Glomerular endothelial cell (primary cell): ENCODE results near the gene ITK. TPM values are rescaled to one million over a fixed set of nuclear protein-coding genes. Genes with fewer than 3 reads are reported as not detected.
"Not testable (repeated sequence)": the region's sequence is repeated elsewhere in the genome, so short reads cannot be mapped to it uniquely, and the experiment has no call there.

Experiments used
- DNase-seq: peaks from one replicate; pipeline ENCODE4 v3.0.0-alpha.2; 2011; ENCODE audit warnings: low read depth, low spot score; ENCODE audit errors: extremely low read depth
- total RNA-seq: library from RNA; depleted of rRNA; stranded (reverse); fragments of >200 nt; gene quantifications from 2 replicates; pipeline ENCODE4 v1.2.3, GENCODE V29; 2015

ITK gene
- total RNA-seq, 1 donor from 2014 or later: not detected

DNA sequence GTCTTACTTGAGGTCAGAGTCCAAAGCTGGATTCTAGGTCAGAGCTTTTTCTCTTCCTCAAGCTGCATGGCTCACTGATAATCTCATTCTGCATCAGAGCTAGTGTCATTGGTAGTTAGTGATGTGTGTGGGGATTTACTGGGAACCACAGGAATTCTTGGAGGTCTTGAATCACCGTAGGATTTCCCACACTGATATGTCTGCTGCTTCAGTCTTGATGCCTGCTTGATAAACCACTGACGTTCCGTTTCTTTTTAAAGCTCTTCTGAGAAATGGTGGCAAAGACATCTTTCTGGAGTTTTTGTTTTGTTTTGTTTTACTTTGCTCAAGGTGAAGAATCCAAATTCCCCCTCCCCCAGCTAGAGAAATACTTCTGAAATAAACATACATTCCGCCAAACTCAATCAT lies 13.4 kb upstream of the ITK start:
- no peak for DNase-seq

DNA sequence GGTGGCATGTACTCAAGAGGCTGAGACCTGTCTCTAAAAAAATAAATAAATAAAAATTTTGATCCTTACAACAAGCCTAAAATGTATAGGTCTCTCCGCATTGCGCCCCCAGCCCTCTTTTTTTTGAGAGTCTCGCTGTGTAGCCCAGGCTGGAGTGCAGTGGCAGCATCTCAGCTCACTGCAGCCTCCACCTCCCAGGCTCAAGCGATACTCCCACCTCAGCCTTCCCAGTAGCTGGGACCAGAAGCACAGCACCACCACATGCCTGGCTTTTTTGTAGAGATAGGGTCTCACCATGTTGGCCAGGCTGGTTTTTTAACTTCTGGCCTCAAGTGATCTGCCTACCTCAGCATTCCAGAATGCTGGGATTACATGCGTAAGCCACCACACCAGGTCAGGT lies 12.4 kb upstream of the ITK start:
- DNase-seq: no peak

DNA sequence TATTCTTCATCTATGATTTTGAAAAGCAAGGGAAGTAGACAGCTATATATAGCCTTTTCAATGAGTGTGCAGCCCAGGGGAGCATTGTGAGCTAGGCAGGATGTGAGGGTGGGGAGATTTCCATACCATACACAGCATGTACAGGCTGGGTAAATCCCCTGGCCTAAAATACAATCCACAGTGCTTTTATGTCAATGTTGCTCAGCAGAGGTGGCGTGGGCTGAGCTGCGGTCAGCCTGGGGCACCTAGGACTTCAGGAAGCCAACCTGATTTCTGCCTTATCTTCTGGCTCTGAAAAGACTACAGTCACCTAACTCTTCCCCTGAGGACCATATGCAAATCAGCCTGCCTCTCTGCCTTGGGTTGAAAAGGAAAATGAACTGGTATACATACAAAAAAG lies 8.2 kb upstream of the ITK start:
- DNase-seq: no peak

DNA sequence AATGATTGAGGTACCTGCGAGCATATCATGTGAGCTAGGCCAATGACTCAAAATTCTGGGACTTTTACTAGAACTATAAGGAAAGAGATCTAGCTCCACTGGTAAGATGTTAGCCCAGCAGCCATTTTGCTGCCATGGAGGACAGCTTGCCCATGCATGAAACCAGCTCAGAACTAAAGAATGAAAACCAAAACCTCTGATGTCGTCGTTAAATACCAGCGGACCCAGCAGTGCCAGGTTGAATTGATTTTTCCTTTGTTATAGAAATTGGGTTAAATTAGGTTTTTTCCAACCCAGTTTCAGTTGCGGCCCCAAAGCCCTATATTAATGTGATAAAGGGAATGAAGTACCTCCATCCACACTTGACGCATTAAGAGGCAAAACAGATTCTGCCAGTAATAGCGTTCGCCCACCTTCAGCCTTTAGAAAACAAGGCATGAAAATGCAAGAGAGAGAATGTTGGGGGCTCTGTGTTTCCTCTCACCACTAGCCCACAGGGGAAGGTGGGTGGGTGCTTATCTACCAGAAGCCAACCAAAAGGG lies 5.5 kb upstream of the ITK start:
- DNase-seq: no peak

DNA sequence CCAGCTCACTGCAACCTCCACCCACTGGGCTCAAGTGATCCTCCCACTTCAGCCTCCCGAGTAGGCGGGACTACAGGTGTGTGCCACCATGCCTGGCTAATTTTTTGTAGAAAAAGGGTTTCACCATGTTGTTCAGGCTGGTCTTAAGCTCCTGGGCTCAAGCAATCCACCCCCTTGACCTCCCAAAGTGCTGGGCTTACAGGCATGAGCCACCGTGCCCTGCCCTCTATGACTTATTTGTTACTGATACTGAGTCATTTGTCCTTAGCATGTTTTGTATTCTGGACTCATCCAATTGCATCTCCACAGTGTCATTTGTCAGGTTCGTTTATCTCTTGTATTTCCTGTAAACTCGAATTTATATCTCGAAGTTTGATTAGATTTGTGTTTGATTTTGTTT lies 2.7 kb upstream of the ITK start:
- DNase-seq: no peak

DNA sequence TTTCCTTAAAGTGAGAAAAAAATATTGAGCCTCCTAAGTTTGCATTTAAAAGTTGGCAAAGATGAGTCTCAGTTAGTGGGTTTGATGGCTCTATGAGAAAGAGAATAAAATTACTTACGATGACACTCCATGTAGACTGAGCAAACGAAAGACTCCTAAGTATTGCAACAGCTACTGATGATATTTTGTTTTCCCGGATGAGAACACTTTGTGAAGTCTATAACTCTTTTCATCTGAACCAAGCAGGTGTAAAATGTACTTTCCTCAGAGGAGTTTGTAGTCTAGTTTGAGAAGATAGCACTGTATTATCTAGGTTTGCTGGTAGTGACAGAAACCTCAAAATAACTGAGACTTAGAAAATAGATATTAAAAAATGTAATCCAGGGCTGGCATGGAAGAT lies 1.7 kb upstream of the ITK start:
- no peak for DNase-seq

DNA sequence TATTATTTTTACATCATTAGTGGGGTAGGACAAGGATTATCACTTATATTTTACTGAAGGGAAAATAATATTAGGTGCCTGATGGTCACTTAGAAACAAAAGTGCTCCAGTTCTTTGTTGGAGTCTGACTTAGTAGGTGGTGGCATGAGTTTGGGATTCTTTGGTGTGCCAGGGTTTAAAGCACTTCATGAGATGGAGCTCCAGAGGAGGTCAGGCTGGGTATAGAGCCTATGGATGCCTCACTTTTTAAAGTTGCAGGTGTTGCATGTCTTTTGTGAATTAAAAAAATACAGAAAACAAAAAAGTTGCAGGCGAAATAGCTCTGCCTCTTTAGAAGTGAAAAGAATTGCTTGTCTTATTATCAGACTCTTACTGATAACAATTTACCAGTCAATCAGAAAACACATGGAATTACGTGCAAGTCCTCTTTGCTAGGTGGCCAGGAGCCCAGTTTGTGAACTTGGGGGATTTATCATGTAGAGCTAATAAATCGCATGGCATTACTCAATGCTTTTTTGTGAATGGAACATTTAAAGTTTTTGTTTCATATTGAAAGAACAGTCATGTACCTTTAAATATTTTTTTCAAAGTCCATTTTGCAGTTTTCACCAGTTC lies 1.6 kb downstream of the ITK start:
- no peak for DNase-seq

DNA sequence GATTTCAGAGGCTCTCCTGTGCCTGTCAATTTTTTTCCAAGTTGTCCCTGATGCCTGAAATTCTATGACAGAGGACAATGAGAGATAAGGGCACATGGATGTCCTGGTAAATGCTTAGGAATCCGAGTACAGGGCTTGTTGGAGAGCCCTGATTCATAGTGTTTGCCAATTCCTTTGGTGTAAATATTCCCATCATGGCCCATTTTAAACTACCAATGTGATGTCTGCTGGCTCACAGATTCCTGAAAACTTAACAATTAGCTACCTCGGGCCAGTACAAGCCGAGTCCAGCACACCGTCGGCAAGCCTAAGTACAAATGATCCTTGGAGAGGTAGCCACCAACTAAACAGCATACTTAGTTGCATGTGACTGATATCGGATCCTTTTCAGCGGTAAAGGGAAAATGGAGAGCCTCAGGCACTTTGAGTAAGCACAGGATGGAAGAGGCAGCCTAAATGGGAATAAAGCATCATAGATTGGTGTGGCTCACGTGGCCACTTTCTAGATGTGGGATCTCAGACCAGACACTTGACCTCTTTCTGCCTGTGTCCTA lies 3.6 kb downstream of the ITK start:
- no peak for DNase-seq

DNA sequence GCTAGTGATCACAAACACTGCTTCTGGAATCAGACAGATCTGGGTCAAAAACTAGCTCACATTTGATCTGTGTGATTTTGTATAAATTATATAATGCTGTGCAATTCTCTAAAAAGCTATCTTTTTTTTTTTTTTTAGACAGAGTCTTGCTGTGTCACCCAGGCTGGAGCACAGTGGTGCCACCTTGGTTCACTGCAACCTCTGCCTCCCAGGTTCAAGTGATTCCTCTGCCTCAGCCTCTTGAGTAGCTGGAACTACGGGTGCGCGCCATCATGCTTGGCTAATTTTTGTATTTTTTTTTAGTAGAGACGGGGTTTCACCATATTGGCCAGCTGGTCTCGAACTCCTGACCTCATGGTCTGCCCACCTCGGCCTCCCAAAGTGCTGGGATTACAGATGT lies 4.5 kb downstream of the ITK start:
- DNase-seq: not testable (repeated sequence)

DNA sequence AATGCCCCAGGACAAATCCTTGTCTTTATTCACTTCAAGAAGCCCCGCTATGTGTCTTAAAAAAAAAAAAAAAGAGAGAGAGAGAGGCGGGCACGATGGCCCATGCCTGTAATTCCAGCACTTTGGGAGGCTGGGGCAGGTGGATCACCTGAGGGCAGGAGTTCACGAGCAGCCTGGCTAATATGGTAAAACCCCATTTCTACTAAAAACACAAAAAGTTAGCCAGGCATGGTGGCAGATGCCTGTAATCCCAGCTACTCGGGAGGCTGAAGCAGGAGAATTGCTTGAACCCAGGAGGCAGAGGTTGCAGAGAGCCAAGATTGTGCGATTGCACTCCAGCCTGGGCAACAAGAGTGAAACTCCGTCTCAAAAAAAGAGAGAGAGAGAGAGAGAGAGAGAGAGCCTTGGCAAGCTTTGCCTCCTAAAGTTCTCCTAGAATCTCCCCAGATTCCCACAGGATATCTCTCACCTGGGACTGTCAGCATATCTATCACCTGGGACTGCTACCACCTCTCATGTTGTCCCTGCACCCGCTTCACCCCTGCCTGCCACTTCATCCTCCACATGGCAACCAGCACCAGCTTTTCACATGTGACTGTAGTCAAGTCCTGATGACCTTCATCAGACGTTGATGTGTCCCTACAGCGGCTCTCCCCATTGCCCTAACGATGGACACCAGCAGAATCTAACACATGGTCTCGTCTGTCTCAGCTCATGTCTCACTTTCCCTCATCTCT lies 5.8 kb downstream of the ITK start:
- no peak for DNase-seq

DNA sequence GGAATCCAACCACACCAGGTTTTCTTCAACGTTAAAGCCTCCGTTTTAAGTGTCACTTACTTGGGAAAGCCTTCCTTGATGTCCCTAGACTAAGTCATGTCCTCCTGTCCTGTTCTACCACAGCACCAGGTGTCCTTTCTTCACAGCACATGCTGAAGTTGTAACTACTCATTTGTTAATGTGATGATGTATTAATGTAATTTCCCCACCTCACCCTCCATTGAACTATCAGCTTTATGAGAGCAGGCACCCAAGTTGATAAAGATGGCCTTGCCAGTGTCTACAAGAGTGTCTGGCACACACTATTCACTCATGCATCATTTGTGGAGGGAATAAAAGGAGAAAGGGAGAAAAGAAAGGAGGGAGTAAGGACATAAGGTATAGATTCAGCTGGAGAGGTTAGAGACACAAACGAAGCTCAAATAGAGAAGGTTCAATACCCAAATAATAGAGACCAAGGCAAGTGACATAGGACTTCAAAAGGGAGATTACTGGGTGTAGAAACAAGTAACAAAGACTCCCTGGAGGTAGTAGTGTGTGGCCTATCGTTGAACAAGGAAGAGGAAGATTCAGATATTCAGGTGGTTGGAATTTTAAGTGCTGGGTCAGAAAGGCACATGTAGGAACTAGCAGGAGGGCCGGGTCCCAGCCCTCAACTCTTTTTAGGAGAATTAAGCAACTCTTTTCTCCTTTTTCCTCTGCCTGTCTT lies 6.6 kb downstream of the ITK start:
- no peak for DNase-seq

DNA sequence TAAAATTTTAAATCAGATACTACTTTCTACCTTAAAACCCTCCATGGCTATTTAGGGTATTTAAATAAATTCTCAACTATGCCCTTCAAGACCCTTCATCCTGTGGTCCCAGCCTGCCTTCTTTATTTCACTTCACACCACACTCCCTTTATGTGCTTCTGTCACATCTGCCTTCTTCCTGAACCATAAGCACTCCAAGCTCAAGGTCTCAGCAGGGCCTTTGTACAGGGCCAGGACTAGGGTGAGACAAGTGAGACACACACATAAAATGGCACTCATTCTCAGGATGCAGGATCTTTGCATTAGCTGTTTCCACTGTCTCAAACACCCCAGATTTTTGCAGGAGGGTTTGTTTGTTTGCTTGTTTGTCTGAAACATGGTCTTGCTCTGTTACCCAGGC lies 7.6 kb downstream of the ITK start:
- no peak for DNase-seq

DNA sequence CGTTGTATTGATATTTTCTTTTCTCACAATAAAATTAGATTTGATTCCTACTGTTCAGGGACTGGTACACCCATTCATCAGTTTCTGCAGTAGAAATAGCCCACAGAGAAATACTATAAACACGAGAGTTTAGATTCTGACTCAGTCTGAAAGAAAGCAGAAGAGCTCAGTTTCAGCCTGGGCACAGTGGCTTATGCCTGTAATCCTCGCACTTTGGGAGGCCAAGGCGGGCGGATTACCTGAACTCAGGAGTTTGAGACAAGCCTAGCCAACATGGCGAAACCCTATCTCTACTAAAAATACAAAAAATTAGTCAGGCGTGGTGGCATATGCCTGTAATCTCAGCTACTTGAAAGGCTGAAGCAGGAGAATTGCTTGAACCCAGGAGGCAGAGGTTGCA lies 8.6 kb downstream of the ITK start:
- DNase-seq: no peak

DNA sequence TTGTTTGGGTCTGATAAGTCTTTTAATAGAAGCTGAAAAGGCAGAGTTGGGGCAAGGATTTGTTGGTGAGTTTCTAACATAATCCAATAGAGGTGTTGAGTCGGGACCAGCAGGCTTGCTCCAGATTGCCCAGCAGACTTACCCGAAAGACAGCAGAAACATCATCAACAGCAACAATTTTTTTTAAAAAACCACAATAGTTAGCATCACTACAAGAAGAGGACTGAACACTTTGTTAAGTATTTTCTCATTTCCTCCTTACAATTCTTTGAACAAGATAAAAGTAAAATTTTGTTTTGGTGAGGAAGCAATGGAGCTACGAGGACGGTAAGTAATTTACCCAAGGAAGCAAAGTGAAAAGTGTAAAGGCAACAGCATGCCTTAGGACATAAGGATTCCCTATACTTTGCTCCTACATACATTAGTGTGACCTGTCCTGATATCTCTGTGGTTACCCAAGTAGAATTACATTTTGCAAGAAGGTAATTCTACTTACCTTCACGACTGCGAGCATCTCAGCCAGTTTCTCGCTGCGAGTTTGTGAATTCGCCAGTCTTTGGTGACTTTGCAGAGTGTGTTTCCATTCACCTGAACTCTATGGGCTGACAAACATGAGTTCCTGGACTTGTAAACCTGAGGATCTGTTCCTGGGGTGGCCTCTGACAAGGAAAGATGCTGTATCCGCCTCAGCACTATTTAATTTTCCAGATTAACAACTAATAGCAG lies 13.2 kb downstream of the ITK start:
- no peak for DNase-seq

DNA sequence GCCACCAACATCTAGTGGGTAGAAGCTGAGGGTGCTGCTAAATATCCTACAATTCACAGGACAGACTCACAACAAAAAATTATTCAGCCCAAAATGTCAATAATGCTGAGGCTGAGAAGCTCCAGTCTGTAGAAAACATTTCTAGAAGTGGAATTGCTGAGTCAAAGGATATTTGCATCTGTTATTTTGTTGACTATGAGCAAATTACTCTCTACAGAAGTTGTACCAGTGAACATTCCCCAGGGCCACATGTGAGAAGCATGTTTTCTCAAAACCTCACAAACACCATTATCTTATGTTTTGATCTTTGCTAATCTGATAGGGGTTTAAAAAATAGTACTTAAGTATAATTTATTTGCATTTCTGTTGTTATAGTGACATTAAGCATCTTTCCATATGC lies 15.4 kb downstream of the ITK start:
- no peak for DNase-seq

DNA sequence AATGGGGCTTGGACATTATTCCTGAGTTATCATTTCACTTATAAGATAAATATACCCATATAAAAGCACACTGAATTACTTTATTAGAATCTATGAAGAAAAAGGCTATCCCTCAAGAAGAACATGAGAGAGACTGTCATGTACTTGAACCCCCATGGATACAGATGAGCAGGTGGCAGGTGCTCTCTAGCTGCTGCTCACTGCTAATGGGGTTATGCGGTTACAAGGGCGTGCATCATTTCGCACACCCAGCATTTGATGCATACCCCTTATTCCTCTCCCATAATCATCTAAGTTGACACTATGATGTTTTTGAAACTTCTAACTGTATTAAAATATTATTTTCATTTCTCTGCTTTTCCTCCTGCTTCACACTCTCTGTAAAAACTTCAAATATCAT lies 16.4 kb downstream of the ITK start:
- DNase-seq: no peak

DNA sequence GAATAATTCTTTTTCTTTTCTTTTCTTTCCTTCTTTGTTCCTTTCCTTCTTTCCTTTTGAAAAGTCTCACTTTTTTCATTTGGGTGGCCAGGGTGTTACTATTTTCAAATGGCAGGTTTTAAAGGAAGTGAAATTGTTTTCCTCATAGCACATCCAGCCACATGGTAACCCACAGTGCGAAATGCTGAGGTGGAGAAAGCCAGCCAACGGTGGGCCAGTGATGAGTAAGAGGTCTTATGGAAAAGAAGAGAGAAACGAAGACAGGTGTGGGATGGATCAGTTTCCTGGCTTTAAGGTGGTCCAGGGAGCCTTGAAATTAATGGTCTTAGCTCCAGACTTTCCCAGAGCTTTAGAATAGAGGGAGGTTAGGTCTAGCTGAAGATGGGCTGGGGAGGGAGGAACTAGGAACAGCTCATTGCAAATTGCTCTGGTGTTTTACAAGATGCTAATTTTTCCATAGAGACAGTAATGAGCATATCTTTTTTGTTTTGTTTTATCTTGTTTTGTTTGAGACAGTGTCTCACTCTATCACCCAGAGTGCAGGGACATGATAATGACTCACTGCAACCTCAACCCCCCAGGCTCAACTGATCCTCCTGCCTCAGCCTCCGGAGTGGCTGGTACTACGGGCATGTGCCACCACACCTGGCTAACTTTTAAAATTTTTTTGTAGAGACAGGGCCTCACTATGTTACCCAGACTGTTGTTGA lies 17.8 kb downstream of the ITK start:
- no peak for DNase-seq

DNA sequence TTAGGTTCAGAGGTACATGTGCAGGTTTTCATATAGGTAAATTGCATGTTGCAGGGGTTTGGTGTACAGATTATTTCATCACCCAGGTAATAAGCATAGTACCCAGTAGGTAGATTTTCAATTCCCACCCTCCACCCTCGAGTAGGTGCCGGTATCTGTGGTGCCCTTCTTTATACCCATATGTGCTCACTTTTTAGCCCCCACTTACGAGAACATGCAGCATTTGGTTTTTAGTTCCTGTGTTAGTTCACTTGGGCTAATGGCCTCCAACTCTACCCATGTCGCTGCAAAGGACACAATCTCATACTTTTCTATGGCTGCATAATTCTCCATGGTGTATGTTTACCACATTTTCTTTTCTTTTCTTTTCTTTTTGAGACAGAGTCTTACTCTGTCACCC lies 21.2 kb downstream of the ITK start:
- DNase-seq: no peak

DNA sequence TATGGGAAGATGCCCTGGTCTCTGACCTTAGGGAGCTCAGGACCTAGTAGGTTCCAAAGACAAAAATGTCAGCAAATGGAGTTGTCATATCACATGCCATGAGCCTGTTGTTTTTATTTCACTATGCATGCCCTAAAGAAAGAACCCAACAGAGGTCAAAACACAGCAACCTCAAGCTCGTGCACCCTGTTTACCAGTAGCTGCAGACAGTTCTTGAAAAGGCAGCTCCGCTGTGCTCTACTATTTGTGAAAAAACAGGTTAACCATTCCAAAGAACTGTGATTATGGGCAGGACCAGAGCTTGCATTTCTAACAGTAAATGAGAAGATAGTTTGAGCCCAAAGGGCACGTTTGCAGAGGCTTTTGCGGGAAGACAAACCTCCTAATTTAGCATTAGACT lies 22.8 kb downstream of the ITK start:
- DNase-seq: no peak

DNA sequence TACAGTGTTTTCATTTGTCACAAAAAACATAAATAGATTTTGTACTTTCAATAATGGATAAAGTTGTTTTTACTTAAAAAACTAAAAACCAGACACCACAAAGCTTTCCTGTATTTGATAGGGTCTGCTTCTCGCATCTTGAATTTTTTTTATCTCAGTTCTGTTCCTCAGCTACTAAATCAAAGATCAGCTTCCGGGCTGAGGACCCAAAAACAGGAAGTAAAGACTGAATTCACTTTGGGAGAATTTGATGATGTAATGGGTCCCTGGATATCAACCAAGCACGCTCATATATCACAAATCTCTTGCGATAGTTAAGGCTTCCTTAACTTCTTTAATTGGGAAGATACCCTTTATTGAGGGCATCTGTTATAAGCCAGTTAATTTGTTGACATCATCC lies 24.1 kb downstream of the ITK start:
- DNase-seq: no peak
